IPS-NIHi7 (cell line): Measurements from ENCODE around the gene PRSS38.

ENCODE experiments used
- DNase-seq: peaks from one replicate; pipeline ENCODE4 v3.0.0; 2012; ENCODE audit warnings: mixed read lengths; ENCODE audit errors: extremely low spot score

PRSS38 gene

GRCh38 chr1:227815468-227816409, at the start of gene PRSS38:
PRSS38 (plus strand) TSS chr1:227815675; CDS start chr1:227815717, 42 bp downstream.
- no peak for DNase-seq

- DNase-seq = no peak
Observed at GRCh38 chr1:227766015-227766634, 49.4 kb upstream of the PRSS38 start.

- DNase-seq = no peak
Observed at GRCh38 chr1:227766653-227767277, 48.7 kb upstream of the PRSS38 start.

- DNase-seq = no peak
Observed at GRCh38 chr1:227767401-227768124, 47.9 kb upstream of the PRSS38 start.

- no peak for DNase-seq
Observed at GRCh38 chr1:227768125-227768439, 47.4 kb upstream of the PRSS38 start.

GRCh38 chr1:227768640-227769039, 46.8 kb upstream of the PRSS38 start:
- DNase-seq = no peak

- DNase-seq = no peak
Observed at GRCh38 chr1:227769047-227769935, 46.2 kb upstream of the PRSS38 start.

- no peak for DNase-seq
Observed at GRCh38 chr1:227769936-227770494, 45.5 kb upstream of the PRSS38 start.

- no peak for DNase-seq
Observed at GRCh38 chr1:227770812-227771211, 44.7 kb upstream of the PRSS38 start.

GRCh38 chr1:227771326-227771725, 44.1 kb upstream of the PRSS38 start:
- no peak for DNase-seq

- DNase-seq = no peak
Observed at GRCh38 chr1:227771771-227772170, 43.7 kb upstream of the PRSS38 start.

- DNase-seq = no peak
Observed at GRCh38 chr1:227773558-227773957, 41.9 kb upstream of the PRSS38 start.

- no peak for DNase-seq
Observed at GRCh38 chr1:227774051-227774731, 41.3 kb upstream of the PRSS38 start.

GRCh38 chr1:227774821-227775661, 40.4 kb upstream of the PRSS38 start:
- no peak for DNase-seq

GRCh38 chr1:227775841-227776240, 39.6 kb upstream of the PRSS38 start:
- DNase-seq = no peak

- no peak for DNase-seq
Observed at GRCh38 chr1:227776331-227776771, 39.1 kb upstream of the PRSS38 start.

- no peak for DNase-seq
Observed at GRCh38 chr1:227777156-227777555, 38.3 kb upstream of the PRSS38 start.

- DNase-seq = no peak
Observed at GRCh38 chr1:227777646-227778045, 37.8 kb upstream of the PRSS38 start.

GRCh38 chr1:227778401-227778947, 37.0 kb upstream of the PRSS38 start:
- DNase-seq = no peak
